Dedifferentiated amniotic fluid mesenchymal stem cell (primary cell): ENCODE data around the gene VGLL3.
"Not testable (repeated sequence)": the region's sequence is repeated elsewhere in the genome, so short reads cannot be mapped to it uniquely, and the experiment has no call there.

Experiments used
- DNase-seq: peaks from one replicate; pipeline ENCODE4 v3.0.0-alpha.2; 2016; ENCODE audit errors: extremely low spot score

Gene VGLL3

DNA sequence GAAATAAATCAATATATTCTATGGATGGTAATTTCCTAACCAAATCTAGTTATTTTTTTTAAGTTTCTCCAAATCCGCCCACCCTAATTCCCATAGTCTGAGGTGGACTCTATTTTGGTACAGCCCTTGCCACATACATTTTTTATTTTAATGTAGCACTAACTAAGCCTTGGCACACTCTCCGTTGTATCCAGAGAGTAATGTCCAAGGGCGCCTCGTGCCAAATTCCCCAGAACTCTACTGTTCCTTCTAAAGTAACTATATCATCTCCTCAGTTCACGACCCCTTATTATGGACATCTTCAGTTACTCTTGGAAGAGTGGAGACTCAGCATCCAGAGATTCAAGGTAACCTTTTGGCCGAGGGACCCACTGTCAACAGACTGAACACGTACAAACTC lies 1.3 kb downstream of the VGLL3 start:
- no peak for DNase-seq

DNA sequence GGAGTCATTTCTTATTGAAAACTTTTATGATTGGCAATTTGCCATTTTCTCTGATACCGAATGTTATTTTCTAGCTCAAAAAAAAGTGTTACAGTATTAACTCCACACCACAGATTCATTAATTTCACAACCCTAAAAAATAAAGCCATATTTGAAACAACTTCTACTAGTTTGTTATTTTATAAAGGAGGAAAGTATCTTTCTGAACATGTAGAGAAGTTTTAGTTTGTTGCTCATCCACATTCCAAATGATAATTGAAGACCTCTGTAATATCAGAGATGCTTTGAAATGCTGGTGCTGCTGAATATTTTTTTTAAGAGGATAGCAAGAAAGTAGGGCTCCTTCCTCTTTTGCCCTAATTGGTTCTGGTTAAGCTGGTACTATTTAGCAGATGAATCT lies 1.9 kb downstream of the VGLL3 start:
- no peak for DNase-seq

DNA sequence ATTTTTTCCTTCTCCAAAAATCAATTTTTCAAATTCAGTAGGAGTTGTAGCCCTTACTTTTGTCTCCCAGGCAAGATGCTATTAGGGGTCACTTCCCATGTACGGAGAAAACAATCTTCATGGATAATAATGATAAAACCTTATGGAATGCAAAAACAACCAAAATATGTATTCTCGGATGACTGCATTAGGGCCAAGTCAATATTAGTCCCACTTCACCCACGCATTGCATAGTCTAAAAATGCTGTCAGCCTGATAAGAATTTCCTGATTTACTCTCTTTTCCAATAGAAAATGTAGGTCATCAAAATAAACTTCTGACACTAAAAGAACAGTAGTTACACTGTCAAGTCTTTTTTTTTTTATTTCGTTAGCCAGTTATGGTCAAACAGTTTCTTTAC lies 2.7 kb downstream of the VGLL3 start:
- DNase-seq, result peak; percentile 91

DNA sequence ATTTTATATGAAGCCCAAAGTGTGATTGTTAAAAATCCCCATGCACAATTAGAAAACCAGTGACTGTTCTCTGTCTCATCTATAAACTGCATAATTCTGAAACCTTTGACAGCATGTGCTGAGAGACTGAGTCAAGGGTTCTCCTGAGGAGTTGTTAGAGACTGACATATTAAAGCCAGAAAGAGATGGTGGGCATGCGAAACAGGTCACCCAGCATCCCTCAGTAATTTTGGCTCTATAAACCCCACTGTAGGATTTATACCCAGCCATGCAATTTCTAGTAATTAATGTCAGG lies 3.6 kb downstream of the VGLL3 start:
- no peak for DNase-seq

DNA sequence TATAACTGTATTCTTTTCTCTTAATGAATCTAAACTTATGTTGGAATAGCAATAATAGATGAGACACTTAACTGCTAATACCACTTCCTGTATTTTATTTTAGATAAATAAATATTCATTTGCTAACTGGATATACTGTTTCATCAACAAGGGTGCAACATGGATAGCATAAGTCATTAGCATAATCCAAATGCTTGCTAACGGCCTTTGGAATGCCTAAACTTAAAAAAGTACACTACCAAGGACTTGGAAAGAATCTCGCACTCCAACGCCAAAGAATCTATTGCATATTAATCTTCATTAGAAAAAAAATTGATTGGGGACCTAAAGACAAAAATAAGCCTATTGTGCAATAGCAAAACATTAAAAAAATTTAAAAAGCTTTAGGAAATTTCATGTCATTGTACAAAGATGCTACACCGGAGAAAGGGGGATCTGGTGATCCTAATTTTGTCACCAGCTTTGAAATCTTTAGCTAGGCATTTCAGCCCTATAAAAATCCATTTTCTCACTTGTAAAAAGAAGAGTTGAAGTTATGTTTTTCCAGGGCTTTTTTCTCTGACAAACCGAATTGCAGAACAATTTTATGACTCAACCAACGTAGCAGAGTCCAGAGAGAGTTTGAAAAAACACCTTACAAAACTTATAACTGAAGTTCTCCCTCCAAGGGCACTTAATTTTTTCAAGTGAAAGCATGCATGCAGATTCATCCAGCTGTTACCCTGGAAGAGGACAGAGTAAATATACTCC lies 4.1 kb downstream of the VGLL3 start:
- DNase-seq, result peak; percentile 39

DNA sequence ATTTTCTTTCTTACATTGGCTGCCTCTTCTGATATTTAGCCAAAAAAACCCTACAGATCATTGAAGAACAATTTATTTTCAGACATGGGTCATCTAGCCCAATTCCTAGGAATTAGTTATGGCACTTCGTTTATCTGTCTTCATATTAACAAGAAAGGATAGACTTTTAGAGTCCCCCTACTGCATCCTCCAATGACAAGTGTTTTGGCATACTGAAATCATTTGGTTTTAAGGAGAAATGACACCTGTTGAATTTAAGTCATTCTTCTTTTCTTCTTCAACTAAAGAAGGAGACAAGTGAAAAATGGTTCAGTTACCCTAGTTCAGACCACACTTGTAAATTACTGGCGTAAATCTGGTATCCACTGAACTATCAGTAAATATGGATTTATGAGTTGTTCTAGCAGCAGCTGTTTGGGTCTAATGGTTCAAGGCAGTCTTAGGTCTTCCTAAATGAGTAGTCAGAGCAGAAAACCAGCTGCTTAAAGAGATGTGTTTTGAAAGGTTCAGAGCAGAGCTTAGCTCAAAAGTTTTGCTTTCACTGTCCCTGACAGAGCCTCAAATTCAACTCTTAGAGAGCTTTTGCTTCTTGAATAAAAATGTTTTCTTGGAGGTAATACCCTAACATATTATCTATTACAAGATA lies 5.6 kb downstream of the VGLL3 start:
- no peak for DNase-seq

DNA sequence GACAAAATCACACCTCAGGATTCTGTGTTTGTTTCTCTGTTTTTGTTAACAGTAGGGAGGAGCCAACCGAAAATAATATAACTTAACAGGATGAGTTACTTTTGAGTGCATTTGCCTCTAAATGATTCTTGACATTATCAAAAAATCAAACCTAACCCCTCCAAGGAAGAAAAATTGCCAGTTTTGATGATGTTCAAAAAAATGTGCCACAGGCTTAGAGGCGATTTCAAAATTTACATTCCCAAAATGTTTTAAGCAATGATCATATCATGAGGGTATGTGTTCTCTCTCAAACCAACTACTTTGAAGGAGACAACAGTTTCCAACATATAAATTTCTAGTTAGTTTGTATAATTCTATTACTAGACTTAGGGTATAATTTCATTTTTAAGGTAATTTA lies 6.7 kb downstream of the VGLL3 start:
- peak; percentile 75 for DNase-seq

DNA sequence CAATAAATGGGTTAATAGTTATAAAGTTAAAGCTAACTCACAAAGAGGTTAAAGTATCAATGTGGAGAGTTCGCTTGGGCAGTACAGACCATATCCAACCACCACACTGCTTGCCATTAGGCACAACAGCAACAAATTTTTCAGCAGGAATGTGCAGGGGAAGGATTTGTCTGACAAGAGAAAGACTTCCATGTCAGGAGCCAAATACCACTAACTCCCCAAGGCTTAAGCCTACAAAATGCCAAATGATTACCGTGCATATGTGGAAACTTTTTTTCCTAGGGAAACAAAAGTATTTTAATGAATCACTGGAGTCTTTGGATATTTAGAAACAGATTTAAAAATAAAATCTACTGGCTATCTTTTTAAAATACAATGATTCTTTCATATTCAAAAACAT lies 8.1 kb downstream of the VGLL3 start:
- peak; percentile 86 for DNase-seq

DNA sequence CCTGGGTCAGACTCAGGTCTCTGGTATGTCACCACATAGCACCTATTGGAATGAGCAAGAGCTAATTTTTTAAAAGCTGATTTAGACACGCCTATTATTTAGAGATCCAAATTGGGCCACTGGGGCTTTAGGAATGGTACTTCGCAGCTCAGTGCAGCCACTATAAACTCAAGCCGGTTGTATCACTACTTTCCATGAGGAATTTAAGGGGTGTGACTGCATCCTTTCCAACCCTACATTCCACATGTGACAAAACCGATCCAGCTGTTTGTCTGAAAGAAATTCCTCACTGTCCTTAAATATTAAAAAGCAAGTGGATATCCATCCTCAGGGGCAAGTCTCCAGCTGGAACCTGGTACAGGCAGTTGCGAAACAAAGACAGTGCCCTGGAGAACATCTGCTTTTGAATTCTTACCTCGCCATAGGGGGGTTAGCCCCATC lies 12.8 kb downstream of the VGLL3 start:
- DNase-seq, result peak; percentile 68

DNA sequence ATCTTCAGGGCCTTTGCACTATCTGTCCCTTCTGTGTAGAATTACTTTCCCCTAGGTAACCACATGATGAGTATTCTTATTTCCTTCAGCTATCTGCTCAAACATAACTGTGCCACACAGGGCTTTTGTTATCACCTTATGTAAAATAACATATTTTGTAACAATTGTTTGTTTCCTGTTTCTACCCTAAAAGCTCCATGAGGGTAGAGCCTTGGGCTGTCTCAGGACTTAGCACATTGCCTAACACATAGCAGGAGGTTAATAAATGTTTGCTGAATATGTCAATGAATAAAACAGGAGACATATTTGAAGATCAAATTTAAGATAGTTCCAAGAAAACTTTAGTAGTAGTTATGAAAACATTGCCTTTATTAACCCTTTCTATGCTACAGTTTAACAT lies 14.7 kb downstream of the VGLL3 start:
- DNase-seq, result no peak

DNA sequence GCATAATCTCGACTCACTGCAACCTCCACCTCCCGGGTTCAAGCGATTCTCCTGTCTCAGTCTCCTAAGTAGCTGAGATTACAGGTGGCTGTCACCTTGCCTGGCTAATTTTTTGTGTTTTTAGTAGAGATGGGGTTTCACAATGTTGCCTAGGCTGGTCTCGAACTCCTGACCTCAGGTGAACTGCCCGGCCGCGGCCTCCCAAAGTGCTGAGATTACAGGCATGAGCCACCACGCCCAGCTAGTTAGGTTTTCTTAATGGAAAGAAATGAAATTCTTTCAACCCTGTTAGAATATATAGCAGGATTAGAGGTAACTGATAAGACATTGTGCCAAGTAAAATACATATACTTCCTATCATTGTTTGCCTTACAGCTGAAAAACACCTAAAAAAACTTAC lies 16.8 kb downstream of the VGLL3 start:
- DNase-seq, result not testable (repeated sequence)

DNA sequence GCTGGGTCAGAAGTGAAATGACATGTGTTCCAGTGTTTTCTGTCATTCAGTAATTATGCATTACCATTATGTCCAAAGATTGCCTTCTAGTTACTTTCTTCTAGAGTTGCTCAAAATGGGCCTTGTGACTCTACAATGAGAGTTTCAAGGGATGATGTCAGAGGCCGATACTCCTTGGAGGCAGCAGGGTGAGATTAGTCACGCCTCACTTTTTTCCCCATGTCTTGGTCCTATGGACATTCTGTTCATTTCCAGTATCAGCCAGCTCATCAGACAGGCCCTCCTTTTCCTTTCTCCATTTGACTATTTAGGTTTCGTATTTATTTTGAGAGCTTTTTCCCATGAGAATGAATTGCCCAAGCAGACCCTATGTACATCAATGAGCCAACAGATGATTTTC lies 17.5 kb downstream of the VGLL3 start:
- DNase-seq, result peak; percentile 88

DNA sequence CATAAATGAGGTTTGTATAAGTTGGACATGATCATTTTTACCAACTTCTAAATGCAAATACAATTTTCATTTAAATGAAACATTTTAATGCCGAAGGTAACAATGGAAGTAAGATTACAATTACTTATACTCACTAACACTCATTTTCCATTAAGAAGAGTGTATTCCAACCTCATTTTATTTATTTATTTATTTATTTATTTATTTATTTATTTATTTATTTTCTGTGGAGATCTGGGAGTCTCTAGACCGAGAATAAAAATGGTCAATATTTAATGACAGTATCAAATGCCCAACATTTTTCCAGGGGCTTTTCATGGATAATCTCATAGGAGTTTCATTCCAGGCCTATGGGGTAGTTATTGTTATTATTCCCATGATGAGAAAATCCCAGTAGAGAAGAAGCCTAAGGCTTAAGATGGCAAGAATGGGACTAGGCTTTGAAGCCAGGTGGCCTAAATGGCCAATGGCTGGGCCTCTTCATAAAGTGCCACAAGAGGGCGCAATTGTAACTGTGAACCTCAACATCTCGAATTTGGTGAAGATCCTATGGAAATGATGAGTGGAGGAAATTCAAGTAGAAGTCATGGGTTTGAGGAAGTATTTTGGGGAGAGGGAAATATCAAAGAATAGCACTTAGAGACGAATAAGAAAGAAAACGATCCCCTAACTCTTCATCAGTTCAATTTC lies 21.3 kb downstream of the VGLL3 start:
- no peak for DNase-seq

DNA sequence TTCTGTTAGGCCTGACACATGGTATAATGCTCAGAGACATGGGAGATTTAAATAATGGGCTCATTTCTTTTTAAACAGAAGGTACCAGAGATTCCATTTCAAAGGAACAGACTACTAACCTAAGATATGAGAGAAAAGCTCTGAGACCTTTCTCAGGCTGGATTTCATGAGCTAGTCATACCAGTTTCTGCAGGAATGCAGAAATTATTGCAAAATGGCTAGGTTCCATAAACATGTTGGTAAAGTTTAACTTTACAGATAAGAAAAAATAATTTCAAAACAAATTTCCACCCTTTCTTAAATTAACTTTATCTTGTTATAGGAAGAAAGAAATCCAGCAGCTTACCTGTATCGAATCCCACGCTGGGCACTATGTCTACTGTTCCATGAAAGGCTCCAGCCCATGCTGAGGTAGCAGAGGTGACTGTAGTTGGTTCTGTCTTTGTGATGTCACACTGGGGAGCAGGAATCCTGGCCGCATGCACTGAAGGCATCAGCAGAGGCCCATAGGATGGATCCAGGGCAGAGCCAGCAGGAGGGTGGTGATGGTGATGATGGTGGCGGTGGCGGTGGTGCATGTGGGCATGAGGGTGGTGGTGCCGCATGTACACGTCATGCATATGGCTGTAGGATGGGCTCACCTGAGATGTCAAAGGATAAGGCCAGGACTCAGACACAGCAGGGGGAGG lies 22.6 kb downstream of the VGLL3 start:
- no peak for DNase-seq

DNA sequence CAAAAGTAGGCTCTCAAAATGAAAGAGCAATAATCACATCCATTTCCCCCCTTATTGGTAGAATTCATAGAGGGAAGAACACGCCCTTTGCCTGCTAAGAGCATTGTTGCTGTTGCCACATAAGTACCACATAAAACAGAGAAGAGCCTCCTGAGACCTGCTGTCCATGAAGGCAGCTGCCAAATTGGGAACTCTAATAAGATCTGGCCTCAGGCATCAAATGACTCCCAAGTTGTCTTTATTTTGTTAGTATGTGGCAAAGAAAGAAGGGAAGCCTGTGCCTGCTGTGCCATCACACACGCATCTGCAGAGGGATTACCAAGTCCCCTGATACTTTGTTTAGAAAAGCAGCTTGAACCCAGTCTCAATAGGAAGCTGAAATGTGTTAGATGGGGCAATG lies 23.9 kb downstream of the VGLL3 start:
- DNase-seq, result no peak

DNA sequence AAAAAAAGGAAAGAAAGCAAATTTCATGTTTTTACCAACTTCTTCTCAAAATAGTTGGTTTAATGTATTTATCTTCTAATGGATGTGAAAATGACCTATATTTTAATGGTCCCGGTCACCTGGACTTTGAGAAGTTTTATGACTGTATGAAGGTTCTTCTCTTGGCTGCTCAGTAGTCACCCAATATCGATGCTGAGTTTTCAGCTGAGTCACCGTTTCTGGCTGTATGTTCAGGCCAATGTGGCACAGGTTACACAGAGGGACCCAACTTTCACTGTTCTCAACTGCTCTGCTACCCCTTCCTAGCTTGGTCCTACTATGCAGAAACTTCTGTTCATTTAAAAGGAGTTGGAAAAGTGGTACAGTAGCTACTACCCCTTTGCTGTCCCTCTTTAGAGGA lies 25.8 kb downstream of the VGLL3 start:
- no peak for DNase-seq

DNA sequence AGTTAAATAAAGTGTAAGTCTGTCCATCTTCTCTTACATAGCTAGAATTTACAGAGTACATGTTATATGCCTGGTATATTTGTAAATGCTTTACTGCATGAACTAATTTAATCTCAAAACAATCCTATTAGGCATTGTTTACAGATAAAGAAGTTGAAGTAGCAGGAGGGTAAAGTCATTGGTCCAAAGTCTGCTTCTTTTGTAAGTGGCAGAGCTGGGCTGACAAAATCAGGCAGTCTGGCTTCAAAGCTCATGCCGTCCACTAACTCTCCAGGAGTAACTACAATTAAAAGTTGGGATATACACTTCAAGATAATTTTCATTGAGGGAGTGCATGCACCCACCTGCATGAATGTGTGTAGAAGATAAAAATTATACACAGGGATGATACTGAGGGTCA lies 27.3 kb downstream of the VGLL3 start:
- no peak for DNase-seq

DNA sequence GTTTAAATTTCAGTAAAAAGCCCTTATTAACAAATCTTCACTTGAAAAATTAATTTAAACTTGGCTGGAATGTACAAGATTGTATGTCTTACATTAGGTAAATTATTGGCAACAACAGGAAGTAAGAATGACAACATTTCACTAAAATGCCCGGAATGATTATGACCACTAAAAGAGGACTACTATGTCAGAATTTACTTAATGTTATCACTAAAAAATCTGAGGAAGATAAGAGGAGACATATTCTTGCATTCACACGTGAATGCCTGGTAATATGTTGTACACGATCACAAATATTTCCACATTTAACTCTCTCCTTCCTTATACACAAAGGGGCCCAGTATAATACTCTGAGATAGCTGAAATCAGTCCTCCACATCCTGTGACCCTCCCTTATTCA lies 29.7 kb downstream of the VGLL3 start:
- DNase-seq, result no peak

DNA sequence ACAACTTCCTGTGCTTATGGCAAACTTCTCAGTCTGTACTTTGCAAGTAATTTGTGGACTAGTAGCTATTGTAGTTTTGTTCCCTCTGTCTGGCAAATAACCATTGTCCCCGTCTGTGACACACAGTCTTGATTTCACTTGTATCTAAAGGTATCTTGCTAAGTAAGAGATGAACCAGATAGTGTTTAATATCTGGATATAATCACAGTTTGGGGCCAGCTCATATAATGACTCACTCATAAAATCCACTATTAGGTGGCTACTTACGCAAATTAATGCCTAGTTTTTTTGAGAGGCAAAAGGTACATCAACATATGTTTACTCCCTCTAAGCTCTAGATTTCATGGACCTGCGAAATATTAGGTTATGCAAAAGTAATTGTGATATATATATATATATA lies 30.4 kb downstream of the VGLL3 start:
- no peak for DNase-seq

DNA sequence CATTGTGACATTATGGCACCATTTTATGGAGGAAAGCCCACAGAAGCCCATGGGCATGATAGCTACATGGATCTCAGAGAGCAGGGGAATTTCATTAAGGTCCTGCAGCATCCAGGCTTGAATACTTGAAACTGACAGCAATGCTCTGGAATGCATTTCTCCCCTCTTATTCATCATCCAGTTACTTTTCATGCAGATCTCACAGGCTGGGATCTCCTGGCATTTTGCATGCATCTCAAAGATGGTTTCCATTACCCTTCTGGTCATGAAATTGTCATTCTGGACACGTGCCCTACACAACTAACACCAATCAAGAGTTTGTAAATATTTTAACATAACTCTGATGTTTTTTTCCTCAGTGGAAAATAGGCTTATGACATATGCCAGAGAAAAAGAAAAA lies 32.4 kb downstream of the VGLL3 start:
- peak; percentile 89 for DNase-seq

DNA sequence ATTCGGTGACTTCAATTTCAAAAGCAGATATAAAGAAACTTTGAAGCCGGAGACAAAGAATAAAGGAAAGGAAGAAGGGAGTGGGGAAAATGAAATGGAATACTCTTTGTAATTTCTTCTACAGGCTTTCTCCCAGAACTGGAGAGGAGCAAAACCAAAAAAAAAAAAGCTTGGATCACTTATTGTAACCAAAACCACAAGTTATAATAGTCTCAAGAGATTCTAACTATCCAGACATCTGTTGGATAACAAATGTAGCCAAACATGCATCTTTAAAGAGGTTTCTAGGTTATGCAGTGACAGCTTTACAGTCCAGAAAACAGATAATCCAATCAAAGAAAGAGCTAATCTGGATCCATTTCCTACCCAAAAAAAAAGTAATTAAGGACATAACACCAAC lies 36.2 kb downstream of the VGLL3 start:
- no peak for DNase-seq

DNA sequence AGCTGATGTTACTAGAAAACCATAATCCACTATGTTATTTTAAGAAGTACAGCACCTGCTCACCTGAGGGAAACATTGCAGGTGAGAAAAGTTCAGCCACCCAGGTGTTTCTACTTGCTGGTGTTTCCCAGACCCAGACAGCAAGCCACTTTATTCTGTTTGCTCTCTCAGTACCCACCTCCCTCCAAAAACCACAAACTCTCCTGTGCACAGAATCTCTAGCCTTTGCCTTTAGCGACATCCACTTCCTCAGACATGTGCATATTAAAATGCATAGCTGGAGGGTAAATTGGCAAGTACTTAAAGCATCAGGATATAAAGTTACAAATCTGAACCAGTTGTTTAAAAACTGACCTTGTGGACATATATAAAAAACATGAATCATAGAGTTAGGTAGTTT lies 36.7 kb downstream of the VGLL3 start:
- peak; percentile 45 for DNase-seq

DNA sequence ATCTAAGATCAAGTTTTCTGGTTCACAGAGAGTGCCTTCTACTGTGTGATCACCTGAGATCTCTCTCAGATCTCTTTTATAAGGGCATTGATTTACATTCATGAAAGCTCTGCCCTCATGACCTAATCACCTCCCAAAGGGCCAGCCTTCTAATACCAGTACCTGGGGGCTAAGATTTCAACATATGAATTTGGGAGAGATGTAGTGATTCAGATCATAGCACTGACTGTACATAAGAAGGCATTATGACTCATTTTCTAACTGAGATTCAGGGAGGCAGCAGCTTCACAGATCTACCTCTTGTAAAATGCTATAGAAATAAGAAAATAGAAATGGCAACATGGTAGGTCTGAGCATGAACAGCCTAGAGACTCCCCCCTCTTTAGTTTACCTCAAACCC lies 39.6 kb downstream of the VGLL3 start:
- DNase-seq, result peak; percentile 54
